GM19452 (cell line): ENCODE results near the gene CMIP.
"Not testable (repeated sequence)": the region's sequence is repeated elsewhere in the genome, so short reads cannot be mapped to it uniquely, and the experiment has no call there.

Source experiments
- ATAC-seq: cut with Tn5 transposase; IDR thresholded peaks from one replicate; pipeline ENCODE4 v1.9.1; 2021; ENCODE audit not compliant: unreplicated experiment

The CMIP gene

DNA sequence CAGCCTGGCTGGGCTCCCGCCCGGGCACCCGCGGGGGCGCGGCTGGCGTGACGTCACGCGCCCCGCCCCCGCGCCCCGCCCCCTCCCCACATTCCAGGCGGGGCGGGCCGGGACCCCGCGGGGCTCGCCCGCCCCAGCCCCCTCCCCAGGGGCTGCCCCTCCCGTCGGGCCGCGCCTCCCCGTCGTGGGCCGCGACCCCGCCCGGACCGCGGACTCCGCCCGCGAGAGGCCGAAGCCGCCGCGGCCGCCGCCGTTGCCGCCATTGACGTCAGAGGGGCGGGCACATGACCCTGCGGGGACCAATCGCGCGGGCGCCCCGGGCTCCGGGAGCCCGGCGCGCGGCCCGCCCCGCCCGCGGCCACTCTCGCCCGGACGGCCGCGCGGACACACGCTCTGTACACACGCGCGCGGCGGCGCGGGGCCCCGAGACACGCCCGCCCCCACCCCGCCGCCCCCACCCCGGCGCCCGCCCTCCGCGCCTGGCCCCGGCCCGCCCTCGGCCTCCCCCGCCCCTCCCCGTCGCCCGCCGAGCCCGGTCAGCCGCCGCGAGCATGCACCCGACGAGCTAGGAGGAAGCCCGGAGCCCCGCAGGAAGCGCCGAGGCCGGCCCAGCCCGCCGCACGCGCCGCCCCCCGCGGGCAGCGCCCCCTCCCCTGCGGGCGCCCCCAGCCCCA lies at the start of gene CMIP:
CMIP (plus strand) TSS at position 361 of the 674 bp plus-strand sequence.
- ATAC-seq = peak; percentile 83

DNA sequence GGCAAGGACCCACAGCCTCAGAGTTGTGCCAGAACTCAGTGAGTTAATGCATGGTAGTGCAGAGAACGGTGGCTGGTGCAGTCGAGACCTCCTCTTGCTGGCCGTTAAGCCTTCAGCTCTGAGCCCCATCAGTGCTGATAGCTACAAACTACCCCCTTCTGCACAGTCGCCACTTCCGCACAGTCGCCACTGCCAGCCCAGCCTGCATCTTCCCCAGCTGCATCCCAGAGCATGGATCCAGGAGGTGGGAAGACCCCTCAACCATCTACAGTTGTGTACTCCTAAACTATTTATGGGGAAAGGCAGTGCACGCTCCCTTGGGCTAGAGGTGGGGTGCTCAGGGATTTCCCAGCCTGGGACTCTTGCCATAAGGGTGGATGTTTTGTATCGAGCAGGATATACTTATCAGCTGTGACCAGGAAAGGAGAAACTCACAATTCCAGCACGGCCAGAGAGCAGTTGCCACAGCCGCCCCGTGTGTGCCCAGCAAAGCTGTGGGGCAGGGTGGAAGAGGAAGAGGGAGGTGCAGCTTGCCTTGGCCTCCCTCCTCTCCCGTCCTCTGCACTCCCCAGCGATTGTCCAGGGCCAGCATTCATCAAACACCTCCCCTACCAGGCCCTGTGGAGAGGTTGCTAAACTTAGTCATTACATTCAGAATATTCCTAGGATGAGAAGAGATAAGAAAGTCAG lies 49.5 kb upstream of the CMIP start:
- no peak for ATAC-seq

DNA sequence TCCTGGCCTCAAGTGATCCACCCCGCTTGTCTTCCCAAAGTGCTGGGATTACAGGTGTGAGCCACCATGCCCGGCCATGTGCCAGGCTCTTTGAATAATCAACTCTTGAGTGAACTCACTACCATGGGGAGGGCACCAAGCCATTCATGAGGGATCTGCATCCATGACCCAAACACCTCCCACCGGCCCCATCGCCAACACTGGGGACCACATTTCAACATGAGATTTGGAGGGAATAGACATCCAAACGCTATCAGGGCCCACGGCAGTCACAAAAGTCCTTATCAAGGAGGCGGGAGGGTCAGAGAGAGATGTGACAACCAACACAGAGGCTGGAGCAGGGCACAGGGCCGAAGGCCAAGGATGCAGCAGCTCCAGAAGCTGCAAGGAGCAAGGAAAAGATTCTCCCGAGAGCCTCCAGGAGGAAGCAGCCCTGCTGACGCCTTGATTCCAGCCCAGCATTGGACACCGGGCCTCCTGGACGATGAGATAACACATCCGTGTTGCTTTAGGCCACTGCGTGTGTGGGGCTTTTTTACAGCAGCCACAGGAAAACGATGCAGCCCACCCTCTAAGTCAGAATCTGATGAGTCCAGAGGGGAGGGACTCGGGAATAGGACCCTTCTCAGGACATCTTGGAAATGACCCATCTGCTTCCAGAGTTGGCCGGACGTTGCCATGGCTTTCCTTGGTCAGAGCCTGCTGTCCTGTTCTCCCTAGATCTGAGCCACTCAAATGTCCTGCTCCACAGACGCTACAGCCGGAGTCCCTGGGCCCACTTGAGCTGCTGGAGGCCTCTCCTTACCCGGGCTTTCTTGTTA lies 47.3 kb upstream of the CMIP start:
- ATAC-seq = no peak

DNA sequence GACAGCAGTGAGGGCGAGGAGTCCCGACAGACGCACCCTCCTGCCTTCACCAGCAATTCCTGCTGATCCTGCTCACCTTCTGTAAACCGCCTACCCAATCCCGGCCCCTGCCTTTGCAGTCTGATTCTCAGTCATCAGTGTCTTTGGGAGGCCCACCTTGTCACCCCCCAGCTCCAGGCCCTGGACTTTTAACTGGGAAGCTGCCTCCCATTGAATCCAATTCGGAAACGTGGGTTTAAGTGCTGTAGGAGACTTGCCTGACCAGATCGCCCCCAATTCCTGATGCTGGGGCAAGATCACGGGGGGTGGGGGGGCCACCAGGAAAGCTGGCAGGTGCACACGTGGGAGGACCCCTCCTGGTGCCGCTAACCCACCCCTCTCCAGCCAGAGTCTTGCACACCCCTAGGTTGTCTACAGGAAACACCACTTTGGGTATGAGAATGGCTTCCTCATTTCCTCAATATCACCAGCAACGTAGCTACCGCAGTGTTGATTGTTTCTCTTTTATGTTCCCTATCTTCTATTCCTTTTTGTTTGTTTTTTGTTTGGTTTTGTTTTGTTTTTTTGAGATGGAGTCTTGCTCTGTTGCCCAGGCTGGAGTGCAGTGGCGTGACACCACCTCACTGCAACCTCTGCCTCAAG lies 46.6 kb upstream of the CMIP start:
- ATAC-seq = no peak

DNA sequence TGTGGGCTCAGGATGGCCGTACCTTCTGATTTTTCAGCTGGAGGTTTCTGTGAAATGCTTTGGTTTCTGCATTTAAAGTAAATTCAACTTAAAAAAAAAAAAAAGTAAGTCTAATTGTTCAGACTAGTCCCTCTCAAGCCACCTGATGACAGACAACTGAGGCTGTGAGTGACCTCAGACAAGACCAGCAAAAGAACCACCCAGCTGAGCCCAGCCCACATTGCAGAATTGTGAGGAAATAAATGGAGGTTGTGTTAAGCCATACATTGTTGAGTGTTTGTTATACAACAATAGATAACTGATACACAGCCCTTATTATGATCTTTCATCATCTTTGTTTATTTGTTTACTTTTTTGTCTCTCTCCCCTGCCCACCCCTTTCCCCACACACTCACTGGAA lies 44.7 kb upstream of the CMIP start:
- ATAC-seq = no peak

DNA sequence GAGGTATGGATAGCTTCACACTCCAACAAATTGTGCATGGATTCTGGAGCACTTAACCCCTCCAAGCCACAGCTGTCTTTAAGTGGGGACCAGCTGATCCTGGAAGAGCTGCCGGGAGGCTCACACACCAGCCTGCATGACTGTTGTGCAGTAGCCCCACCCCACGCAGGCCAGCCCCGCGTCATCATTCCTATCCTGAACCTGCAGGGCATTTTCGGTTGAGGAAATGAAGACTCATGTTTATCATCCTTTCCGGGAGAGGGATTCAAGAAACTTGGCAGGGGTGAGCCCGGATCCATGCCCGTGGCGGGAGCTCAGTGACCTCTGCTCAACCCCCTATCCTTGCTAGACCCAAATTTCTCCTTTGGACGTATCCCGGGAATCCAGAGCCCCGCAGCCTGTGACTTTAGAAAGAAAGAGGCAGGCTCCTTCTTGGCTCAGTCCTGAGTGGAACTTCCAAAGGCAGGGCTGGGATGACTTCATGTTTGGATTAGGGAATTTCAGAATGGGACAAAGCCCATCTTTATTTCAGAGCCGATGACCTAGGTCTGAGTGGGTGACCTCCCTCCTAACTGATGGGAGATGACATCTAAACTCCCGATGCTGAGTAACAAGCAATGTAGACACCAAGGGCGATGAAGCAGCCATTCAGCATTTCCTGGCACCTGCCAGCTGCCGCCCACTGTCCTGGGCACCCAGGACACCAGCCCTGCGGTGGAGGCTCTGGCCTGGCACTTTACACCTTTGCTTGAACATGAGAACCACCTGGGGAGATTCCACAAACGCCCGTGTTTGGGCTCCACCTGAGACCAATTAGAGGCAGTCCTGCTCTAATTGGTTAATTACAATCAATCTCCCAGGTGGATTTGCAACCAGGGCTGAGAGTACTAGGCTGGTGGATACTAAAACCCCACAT lies 43.3 kb upstream of the CMIP start:
- ATAC-seq = no peak

DNA sequence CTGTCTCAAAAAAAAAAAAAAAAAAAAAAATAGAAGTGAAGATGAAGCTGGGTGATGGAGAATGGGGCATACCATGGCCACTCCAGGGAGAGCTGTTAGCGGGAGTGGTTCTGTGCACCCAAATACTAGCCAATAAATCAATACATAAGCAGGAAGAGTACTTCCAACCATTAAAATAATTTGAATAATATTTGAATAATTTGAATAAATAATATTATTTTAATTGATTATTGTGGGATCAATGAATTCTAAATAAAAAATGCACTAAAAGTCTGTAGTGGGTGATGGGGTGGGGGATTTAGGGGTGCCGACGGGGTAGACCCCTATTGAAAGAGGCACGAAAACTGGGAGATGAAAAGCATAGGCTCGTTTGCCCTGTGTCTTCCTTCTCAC lies 41.4 kb upstream of the CMIP start:
- no peak for ATAC-seq

DNA sequence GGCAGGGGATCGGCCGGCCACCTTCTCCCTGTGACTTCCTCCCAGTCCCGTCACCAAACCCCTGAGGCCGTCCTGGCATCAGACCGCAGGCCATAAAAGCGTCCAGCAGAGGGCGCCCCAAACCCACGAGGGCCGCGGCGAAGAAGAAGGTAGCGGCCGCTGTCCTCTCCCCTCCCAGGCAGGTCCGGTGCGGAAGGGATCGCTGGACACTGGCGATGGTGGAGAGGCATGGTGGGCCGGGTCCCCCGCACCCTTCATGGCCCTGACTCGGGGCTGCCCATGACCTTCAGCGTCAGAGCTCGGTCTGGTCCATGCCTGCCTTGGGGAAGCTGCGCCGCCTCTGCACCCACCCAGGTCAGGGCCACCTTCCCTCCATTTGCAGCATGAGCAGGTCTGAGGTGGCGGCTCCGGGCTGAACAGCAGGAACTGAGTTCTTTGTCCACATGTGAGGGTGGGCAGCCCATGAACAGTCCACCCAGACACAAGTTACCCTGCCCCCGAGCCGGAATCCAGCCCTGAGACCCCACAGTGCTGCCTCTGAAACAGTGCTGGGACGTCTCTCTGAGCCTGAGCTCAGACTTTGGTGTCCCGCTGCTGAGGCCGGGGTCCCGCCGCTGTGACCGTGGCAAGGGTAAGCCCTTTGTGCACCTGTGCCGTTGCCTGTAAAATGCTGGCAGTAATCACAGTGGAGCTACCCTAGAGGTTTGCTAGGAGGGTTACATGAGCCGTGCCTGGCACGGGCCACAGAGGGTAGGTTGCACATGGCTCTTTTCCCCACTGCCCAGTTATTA lies 40.8 kb upstream of the CMIP start:
- peak; percentile 86 for ATAC-seq

DNA sequence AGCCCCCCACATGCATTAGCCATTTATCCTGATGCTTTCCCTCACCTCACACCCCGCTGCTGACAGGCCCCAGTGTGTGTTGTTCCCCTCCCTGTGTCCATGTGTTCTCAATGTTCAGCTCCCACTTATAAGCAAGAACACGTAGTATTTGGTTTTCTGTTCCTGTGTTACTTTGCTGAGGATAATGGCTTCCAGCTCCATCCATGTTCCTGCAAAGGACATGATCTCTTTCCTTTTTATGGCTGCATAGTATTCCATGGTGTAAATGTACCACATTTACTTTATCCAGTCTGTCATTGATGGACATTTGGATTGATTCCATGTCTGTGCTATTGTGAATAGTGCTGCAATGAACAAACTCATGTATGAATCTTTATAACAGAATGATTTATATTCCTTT lies 39.6 kb upstream of the CMIP start:
- ATAC-seq = not testable (repeated sequence)

DNA sequence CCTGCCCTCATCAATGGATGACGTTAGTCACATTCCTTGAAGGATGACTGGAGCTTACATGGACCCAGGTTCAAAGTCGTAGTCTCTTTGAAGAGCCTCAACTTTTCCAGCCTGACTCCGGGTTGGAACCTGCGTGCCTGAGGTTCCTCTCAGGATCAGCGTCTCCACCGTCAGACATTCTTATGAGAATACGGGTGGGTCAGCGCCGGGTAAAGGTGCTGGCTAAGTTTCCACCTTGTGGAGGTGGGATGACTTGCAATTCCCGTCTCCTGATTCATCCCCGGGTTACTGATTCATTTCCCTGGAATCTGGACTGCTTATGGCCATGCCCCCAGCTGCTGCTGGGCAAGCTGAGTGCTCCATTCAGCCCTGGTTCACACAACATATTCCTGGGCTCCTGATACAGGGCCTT lies 38.9 kb upstream of the CMIP start:
- ATAC-seq = no peak

DNA sequence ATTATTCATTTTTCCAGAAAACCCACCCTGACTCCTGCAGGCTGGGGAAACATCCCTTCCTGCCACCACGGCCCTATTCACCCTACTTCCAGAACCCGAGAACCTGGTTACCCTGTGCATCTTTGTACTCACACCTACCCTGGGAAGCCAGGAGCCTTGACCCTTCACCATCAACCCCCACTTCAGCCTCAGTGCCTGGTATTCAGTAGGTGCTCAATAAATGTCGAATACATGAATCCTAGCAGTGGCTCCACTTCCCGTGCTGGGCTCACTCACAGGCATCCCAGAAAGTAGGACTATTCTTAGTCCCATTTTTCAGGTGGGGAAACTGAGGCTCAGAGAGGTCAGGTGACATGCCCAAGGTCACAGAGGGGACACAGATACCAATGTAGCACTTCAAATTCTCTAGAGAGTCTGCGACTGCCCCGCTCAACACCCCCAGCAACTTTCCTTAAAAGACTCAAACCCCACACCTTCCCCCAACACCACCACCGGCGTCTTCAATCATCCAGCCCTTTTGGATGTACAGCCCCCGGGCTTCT lies 36.1 kb upstream of the CMIP start:
- no peak for ATAC-seq

DNA sequence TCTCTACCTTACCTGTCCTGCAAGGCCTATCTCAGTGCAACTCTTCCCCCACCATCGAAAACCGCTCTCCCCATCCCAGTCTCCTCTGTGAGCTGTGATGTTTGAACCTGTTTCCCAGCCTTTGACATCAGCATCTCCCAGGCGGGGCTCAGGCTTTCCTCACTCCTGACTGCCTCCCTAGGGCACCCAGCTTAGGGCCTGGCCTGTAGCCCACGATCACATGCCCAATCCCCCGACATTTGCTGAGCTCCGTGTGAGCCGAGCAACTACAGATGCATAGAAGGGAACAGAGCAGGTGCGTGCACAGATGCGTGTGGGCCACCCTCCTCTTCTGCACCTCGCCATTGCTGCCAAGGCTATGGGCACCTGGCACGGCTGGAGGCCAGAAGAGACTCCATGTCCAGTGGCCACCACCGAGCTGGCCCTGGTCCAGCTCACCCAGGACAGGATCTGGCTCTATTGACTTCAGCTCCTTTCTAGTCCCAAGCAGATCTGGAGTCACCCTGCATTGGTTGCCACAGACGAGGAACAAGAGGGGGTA lies 35.5 kb upstream of the CMIP start:
- ATAC-seq = no peak

DNA sequence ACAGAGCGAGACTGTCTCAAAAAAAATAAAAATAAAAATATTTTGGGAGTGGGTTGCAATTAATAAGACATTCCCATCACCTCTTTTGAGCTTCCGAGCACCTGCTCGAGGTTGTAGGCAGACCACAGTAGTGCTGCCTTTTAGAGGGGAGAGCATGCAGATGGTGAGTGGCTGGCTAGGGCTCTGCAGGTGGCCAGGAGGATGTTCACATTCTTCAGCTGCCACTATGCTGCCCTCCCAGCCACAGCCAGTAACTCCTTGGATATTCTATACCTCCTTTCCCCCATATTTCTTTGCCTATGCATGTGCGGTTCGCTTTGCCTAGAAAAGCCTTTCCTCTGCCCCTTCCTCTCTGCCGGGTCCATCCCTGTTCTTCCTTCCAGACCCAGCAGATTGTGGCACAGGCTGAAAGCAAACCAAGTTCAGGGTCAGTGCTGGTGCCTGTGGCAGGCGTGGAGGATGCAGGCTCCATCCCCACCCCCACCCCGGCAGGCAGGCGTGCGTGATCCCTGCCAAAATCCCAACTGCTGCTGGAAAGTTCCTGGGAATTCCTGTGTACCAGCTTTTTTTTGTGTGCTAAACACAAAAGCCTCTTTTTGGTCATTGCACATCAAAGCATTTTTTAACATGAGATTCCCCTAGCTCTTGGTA lies 33.8 kb upstream of the CMIP start:
- ATAC-seq = no peak

DNA sequence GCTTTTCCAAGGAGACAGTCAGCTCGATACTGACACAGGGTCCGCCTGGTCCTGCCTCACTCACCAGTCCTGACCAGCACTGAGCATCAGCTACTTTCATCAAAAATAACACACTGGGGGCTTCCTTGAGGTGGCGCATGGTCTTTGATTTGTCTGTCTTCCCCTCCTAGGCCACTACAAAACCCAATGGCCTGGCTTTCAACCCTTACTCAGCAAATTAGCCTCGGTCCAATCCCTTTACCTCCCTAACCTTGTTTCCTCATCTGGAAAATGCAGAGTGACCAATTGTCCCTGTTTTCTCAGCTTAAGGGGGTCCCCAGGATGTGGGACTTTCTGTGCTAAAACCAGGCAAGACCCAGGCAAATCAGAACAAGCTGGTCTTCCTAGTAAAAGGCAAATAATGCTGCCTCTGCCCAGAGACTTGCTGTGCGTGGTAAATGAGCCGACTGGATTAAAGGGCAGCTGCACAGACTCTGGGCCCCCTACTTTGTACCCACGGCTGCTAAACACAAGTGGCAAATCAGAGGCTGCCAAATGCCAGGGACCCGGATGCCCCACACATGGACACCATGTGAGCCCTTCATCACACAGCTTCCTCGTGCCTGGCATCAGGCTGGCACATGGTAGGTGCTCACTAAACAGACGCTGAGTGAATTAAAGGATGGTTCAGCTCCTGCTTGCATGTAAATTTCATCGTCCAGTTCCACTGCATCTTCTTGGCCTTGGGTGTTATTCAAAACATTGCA lies 31.2 kb upstream of the CMIP start:
- no peak for ATAC-seq

DNA sequence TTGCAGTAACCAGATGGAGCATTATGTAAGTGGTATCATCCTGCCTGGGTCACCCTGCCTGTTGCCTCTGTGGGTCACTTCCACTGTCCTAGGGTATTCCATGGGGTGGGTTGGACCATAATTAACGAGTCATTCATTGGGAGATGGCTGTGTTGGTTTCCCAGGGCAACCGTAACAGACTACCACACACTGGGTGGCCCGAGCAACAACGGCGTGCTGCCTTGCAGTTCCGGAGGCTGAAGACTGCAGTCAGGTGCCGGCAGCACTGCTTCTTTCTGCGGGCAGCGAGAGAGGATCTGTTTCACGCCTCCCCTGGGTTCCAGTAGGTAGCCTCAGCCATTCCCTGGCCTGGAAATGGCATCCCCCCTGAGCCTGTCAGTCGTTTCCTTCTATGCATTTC lies 28.9 kb upstream of the CMIP start:
- ATAC-seq = no peak

DNA sequence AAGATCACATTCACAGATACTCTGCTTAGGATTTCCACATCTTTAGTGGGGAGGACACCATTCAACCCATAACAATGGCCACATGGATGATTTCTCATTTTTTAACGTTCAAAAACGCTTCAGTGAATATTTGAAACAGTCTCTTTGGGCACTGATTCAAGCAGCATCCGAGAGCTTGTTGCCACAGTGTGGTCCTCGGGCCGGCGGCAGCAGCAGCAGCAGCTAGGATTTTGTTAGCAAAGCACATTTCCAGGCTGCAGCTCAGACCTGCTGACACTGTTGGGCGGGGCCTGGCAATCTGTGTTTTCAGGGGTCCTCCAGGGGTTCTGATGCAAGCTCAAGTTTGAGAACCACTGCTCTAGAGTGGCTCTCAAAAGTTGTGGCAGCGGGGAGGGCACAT lies 27.9 kb upstream of the CMIP start:
- no peak for ATAC-seq

DNA sequence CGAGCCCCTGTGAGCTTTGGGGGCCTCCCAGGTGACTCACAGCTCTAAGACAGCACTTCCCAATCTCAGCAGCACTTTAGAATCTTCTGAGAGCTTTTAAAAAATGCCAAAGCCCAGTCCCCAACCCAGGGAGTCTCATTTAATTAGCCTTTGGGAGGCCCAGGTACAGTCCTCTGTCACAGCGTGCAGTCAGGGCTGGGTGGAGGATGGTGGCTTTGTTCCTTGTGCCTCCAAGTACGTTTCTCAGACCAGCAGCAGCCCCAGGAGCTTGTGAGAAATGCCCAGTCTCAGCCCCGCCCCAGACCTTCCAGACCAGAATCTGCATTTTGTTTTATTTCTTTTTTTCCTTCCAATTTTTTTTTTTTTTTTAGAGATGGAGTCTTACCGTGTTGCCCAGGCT lies 27.4 kb upstream of the CMIP start:
- no peak for ATAC-seq

DNA sequence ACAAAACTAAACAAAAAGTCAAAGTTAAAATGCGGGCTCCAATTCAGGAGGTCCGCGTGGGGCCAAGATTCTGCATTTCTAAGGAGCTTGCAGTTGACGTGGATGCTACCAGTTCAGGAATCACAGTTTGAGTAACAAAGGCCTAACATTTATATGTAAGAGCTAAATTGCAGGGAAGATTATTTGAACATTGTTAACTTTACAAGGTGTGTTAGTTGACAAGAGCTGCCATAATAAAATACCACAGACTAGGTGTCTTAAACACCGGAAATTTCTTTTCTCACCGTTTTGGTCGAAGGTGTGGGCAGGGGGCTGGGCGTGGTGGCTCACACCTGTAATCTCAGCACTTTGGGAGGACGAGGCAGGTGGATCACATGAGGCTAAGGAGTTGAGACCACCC lies 24.8 kb upstream of the CMIP start:
- ATAC-seq = no peak
